B cell (primary cell): ENCODE results near the gene WWP2. TPM values are rescaled to one million over a fixed set of nuclear protein-coding genes. Genes with fewer than 3 reads are reported as not detected.

ENCODE experiments used
- ATAC-seq: fragments of 200-7000 bp; cut with Tn5 transposase; one replicate; pipeline ENCODE4 v1.10.0; 2021; ENCODE audit warnings: low read depth, mild to moderate bottlenecking, moderate number of reproducible peaks, moderate library complexity
- CTCF ChIA-PET: fragments of 350-600 bp; sonication (Branson Sonifier 250); formaldehyde crosslinking; loops from one replicate; lab custom pipeline; 2021; ENCODE audit warnings: antibody characterized with exemption, inconsistent platforms; lab: Charles Lee
- POLR2A ChIA-PET: fragments of 350-600 bp; sonication (Branson Sonifier 250); formaldehyde crosslinking; loops from one replicate; lab custom pipeline; 2021; ENCODE audit warnings: antibody characterized with exemption; lab: Charles Lee
- DNase-seq: peaks from one replicate; pipeline ENCODE4 v3.0.0; 2013
- H2AFZ ChIP-seq: 2 replicates; pipeline ENCODE4 v1.6.1; 2012; ENCODE audit warnings: mild to moderate bottlenecking, low read depth, low read length; ENCODE audit not compliant: insufficient read depth, poor library complexity, severe bottlenecking
- H3K27ac ChIP-seq, 2 donors: 1 replicate in 1 of 2; 2 replicates in 1 of 2; pipeline ENCODE4 v1.5.1; 2012 to 2013; ENCODE audit warnings: low read length in 2 of 2, mild to moderate bottlenecking in 2 of 2, moderate library complexity in 1 of 2
- H3K27me3 ChIP-seq, 4 experiments: fragments of 200-600 bp in 1 of 4; sonication (generic) in 1 of 4; replicated peaks in 1 of 4; 1 replicate in 2 of 4; 2 replicates in 2 of 4; pipeline versions ENCODE4 v1.6.1 to v1.7.0; 2013 to 2016; ENCODE audit warnings: low read length in 3 of 4, mild to moderate bottlenecking in 2 of 4, mixed read lengths in 1 of 4, moderate library complexity in 1 of 4; ENCODE audit not compliant: insufficient read depth in 4 of 4, control insufficient read depth in 3 of 4; ENCODE audit errors: control extremely low read depth in 1 of 4
- H3K36me3 ChIP-seq, 2 experiments: replicated peaks in 1 of 2; 1 replicate in 1 of 2; 2 replicates in 1 of 2; pipeline versions ENCODE4 v1.6.1 to v1.7.1; 2013; ENCODE audit warnings: low read length in 1 of 2; ENCODE audit not compliant: insufficient read depth in 2 of 2, control insufficient read depth in 1 of 2; ENCODE audit errors: control extremely low read depth in 1 of 2, extremely low read depth in 1 of 2
- H3K4me1 ChIP-seq, 2 donors: fragments of 200-600 bp in 1 of 2; sonication (generic) in 1 of 2; 1 replicate in 1 of 2; 2 replicates in 1 of 2; pipeline versions ENCODE4 v1.5.1 to v1.6.1; 2013 to 2017; ENCODE audit warnings: low read length in 2 of 2; ENCODE audit not compliant: control insufficient read depth in 2 of 2, insufficient read depth in 2 of 2
- H3K4me2 ChIP-seq: replicated peaks from 2 replicates; pipeline ENCODE3; 2012; ENCODE audit warnings: mild to moderate bottlenecking, low read depth, low read length; ENCODE audit not compliant: poor library complexity, severe bottlenecking
- H3K4me3 ChIP-seq, 5 experiments: fragments of 200-600 bp in 1 of 5; sonication (generic) in 1 of 5; 1 replicate in 3 of 5; 2 replicates in 2 of 5; pipeline versions ENCODE4 v1.5.1 to v1.7.0; 2011 to 2016; ENCODE audit warnings: low read length in 4 of 5, mild to moderate bottlenecking in 4 of 5, low read depth in 2 of 5, control low read depth in 1 of 5, moderate library complexity in 1 of 5; ENCODE audit not compliant: insufficient read depth in 1 of 5; ENCODE audit errors: control extremely low read depth in 1 of 5, extremely low read depth in 1 of 5
- H3K79me2 ChIP-seq: fragments of 200-600 bp; sonication (generic); one replicate; pipeline ENCODE4 v1.6.0; 2016; ENCODE audit warnings: low read length; ENCODE audit not compliant: control insufficient read depth, insufficient read depth
- H3K9ac ChIP-seq: fragments of 200-600 bp; sonication (generic); 2 replicates; pipeline ENCODE4 v1.6.1; 2017; ENCODE audit warnings: mild to moderate bottlenecking, low read length, moderate library complexity
- H3K9me3 ChIP-seq, 3 donors: one replicate each; pipeline versions ENCODE4 v1.6.1 to v1.7.1; 2013; ENCODE audit warnings: low read length in 2 of 3; ENCODE audit not compliant: control insufficient read depth in 2 of 3, insufficient read depth in 1 of 3; ENCODE audit errors: control extremely low read depth in 1 of 3
- H4K20me1 ChIP-seq: 2 replicates; pipeline ENCODE4 v1.6.0; 2012; ENCODE audit warnings: mild to moderate bottlenecking, low read length; ENCODE audit not compliant: insufficient read depth, control insufficient read depth, poor library complexity, severe bottlenecking
- H3K27ac Mint-ChIP-seq: one replicate; pipeline ENCODE4 v1.8.0; 2021; ENCODE audit warnings: mixed read lengths
- H3K27me3 Mint-ChIP-seq: one replicate; pipeline ENCODE4 v1.8.0; 2021; ENCODE audit warnings: mixed read lengths
- H3K4me1 Mint-ChIP-seq: one replicate; pipeline ENCODE4 v1.8.0; 2021; ENCODE audit warnings: mixed read lengths
- H3K4me3 Mint-ChIP-seq: one replicate; pipeline ENCODE4 v1.8.0; 2021; ENCODE audit warnings: mixed read lengths
- H3K9me3 Mint-ChIP-seq: one replicate; pipeline ENCODE4 v1.8.0; 2022; ENCODE audit warnings: mixed read lengths; ENCODE audit not compliant: insufficient read depth
- CTCF ChIP-seq: fragments of 200-600 bp; IDR thresholded peaks from one replicate; pipeline ENCODE4 v1.8.0; 2022; ENCODE audit warnings: antibody characterized with exemption, mild to moderate bottlenecking
- EZH2 ChIP-seq: IDR thresholded peaks from 2 replicates; pipeline ENCODE4 v1.6.1; 2012; ENCODE audit warnings: borderline replicate concordance, low read depth, mild to moderate bottlenecking, moderate library complexity, low read length; ENCODE audit not compliant: insufficient read depth, poor library complexity, severe bottlenecking
- WGBS: methylation state at CpG from one replicate; pipeline ENCODE4 v1.1.5; 2013; ENCODE audit warnings: missing lambda C conversion rate; ENCODE audit not compliant: insufficient coverage; 5-methylcytosine and 5-hydroxymethylcytosine counted together
- intact Hi-C: fragments of 100-400 bp; cut with micrococcal nuclease; formaldehyde crosslinking; loops from one replicate; pipeline ENCODE4 v1.10.0; 2022
- polyA plus RNA-seq: library from polyadenylated mRNA; depleted of rRNA; stranded (reverse); fragments of >200 nt; gene quantifications from 2 replicates; pipeline ENCODE4 v1.2.3, GENCODE V29; 2012
- total RNA-seq, 2 donors: library from RNA; stranded (reverse); fragments of 120-200 nt in 1 of 2; gene quantifications; 1 replicate in 1 of 2; 2 replicates in 1 of 2; pipeline versions ENCODE4 v1.2.3 to v1.2.4, GENCODE V29; 2013 to 2022

Gene WWP2
- total and polyA plus RNA-seq, 2 donors (not counting 1 experiment from before 2014, with no cell fraction given), result 33.4 to 105 TPM

GRCh38 chr16:69781118-69781517 lies 19.0 kb downstream of the WWP2 start:
- peaks cover 1 to 4% (median 2%) of the 10 kb centered on the region in 3 donors for H3K9me3 ChIP-seq
- peaks cover 60% of the 10 kb centered on the region for H3K79me2 ChIP-seq
- Mint-ChIP-seq H3K9me3 (no peaks in the 10 kb centered on the region), H3K4me1 (no peaks in the 10 kb centered on the region), H3K27ac (no peak overlapping the region), H3K27me3 (no peaks in the 10 kb centered on the region), H3K4me3 (no peak overlapping the region)
- no peak for TF ChIP-seq EZH2
- no peak for TF ChIP-seq CTCF
- no peak overlapping the region for H3K4me3 ChIP-seq
- CTCF ChIA-PET, result no interaction called here
- 94% methylated on average over 3 of the region's 3 CpGs for WGBS
- no peak overlapping the region for H2AFZ ChIP-seq
- H3K27ac ChIP-seq, result no peak overlapping the region
- intact Hi-C loops, result no loop called here
- H3K36me3 ChIP-seq, result peaks cover 1 to 22% of the 10 kb centered on the region in 2 experiments
- H3K4me1 ChIP-seq, result no peaks in the 10 kb centered on the region
- H3K9ac ChIP-seq, result no peak overlapping the region
- ATAC-seq (no peak), DNase-seq (no peak)
- no peaks in the 10 kb centered on the region for H4K20me1 ChIP-seq
- H3K4me2 ChIP-seq, result no peak overlapping the region
- POLR2A ChIA-PET, result no interaction called here
- H3K27me3 ChIP-seq, result no peaks in the 10 kb centered on the region

GRCh38 chr16:69784586-69784985 lies 22.5 kb downstream of the WWP2 start:
- DNase-seq, result no peak
- 100% methylated on average over 1 of the region's 6 CpGs for WGBS
- Histone ChIP-seq H3K4me1 (no peaks in the 10 kb centered on the region), H3K9me3 (peaks cover 0 to 1% (median 0%) of the 10 kb centered on the region in 3 donors), H3K4me2 (no peak overlapping the region), H3K9ac (no peak overlapping the region), H3K36me3 (peaks cover 9 to 42% of the 10 kb centered on the region in 2 experiments), H3K79me2 (peaks cover 59% of the 10 kb centered on the region), H3K27ac (no peak overlapping the region), H4K20me1 (no peaks in the 10 kb centered on the region), H2AFZ (no peak overlapping the region), H3K27me3 (no peaks in the 10 kb centered on the region), H3K4me3 (no peak overlapping the region)
- H3K27me3 Mint-ChIP-seq, result no peaks in the 10 kb centered on the region
- no peak overlapping the region for H3K4me3 Mint-ChIP-seq
- no peaks in the 10 kb centered on the region for H3K9me3 Mint-ChIP-seq
- no peak for ATAC-seq
- CTCF ChIA-PET, result no interaction called here
- intact Hi-C loops, result no loop called here
- TF ChIP-seq CTCF (no peak), EZH2 (no peak)
- H3K27ac Mint-ChIP-seq, result no peak overlapping the region
- H3K4me1 Mint-ChIP-seq, result no peaks in the 10 kb centered on the region
- POLR2A ChIA-PET, result interaction anchor here (0.7 kb wide), 1 partner anchor 10 kb away, joined by 3 read pairs; no protein-coding TSS in a partner anchor
